ENCODE data around the gene REN. TPM values are rescaled to one million over a fixed set of nuclear protein-coding genes. Genes with fewer than 3 reads are reported as not detected.
A peak's percentile ranks its signal among the peaks of the same experiment; 100 is the strongest.

REN gene
- total and polyA plus RNA-seq, 2 of the 13 experiments (the other 11 are each of a cell fraction or from before 2014, with no cell fraction given), result not detected

- TF ChIP-seq, protein P1, sequence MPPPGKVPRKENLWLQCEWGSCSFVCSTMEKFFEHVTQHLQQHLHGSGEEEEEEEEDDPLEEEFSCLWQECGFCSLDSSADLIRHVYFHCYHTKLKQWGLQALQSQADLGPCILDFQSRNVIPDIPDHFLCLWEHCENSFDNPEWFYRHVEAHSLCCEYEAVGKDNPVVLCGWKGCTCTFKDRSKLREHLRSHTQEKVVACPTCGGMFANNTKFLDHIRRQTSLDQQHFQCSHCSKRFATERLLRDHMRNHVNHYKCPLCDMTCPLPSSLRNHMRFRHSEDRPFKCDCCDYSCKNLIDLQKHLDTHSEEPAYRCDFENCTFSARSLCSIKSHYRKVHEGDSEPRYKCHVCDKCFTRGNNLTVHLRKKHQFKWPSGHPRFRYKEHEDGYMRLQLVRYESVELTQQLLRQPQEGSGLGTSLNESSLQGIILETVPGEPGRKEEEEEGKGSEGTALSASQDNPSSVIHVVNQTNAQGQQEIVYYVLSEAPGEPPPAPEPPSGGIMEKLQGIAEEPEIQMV (CRISPR knock-in tag; IDR thresholded peaks at IDR 0.05; ENCODE audit: low read depth), result no peak
- TF ChIP-seq JDP2 (CRISPR knock-in tag; IDR thresholded peaks at IDR 0.05; ENCODE audit: borderline replicate concordance) (no peak; the same call in 1 of the 2 replicates), ZBTB10 (CRISPR knock-in tag; IDR thresholded peaks at IDR 0.05; ENCODE audit: borderline replicate concordance) (0 out of 2 replicates have a peak, but pooled peaks have one; percentile 36), RBAK (CRISPR knock-in tag; IDR thresholded peaks at IDR 0.05) (0 out of 2 replicates have a peak, but pooled peaks have one; percentile 48), TP53 (CRISPR knock-in tag; conservative IDR thresholded peaks at IDR 0.05) (no peak), ZNF597 (CRISPR knock-in tag; IDR thresholded peaks at IDR 0.05) (no peak), ZNF207 (IDR thresholded peaks at IDR 0.05; ENCODE audit: borderline replicate concordance) (no peak), EP300 (IDR thresholded peaks at IDR 0.05; ENCODE audit: low read depth in 2 of 2, low read length in 2 of 2) (peak; percentile 10 to 48; a peak in 1 of 4 replicates), EP300 (CRISPR knock-in tag; IDR thresholded peaks at IDR 0.05; ENCODE audit: borderline replicate concordance) (peak; percentile 27; the same call in 1 of the 2 replicates), ARID2 (CRISPR knock-in tag; IDR thresholded peaks at IDR 0.05; ENCODE audit: borderline replicate concordance) (peak; percentile 74; the same call in 1 of the 2 replicates), RORA (CRISPR knock-in tag; IDR thresholded peaks at IDR 0.05) (no peak), STAT5B (CRISPR knock-in tag; IDR thresholded peaks at IDR 0.05) (no peak), ZNF562 (CRISPR knock-in tag; IDR thresholded peaks at IDR 0.05; ENCODE audit: borderline replicate concordance) (no peak), HNRNPL (IDR thresholded peaks at IDR 0.05; ENCODE audit: low read depth, low read length) (peak; percentile 85), ZKSCAN1 (IDR thresholded peaks at IDR 0.05; ENCODE audit: low read length) (no peak), IKZF4 (CRISPR knock-in tag; IDR thresholded peaks at IDR 0.05; ENCODE audit: borderline replicate concordance, low read depth, not compliant biosample characterization) (peak; percentile 66), CBFB (CRISPR knock-in tag; IDR thresholded peaks at IDR 0.05) (no peak; the same call in 1 of the 2 replicates), ISL2 (CRISPR knock-in tag; IDR thresholded peaks at IDR 0.05) (peak; percentile 65; the same call in 1 of the 2 replicates), ZNF589 (CRISPR knock-in tag; conservative IDR thresholded peaks at IDR 0.05) (no peak; the same call in 1 of the 2 replicates), ATF1 (CRISPR knock-in tag; IDR thresholded peaks at IDR 0.05) (peak; percentile 62; the same call in 1 of the 2 replicates), IRX3 (CRISPR knock-in tag; IDR thresholded peaks at IDR 0.05; ENCODE audit: borderline replicate concordance, low read depth) (no peak), ARNT (IDR thresholded peaks at IDR 0.05) (no peak)
- TF ChIP-seq, protein P2, sequence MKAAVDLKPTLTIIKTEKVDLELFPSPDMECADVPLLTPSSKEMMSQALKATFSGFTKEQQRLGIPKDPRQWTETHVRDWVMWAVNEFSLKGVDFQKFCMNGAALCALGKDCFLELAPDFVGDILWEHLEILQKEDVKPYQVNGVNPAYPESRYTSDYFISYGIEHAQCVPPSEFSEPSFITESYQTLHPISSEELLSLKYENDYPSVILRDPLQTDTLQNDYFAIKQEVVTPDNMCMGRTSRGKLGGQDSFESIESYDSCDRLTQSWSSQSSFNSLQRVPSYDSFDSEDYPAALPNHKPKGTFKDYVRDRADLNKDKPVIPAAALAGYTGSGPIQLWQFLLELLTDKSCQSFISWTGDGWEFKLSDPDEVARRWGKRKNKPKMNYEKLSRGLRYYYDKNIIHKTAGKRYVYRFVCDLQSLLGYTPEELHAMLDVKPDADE (CRISPR knock-in tag; IDR thresholded peaks at IDR 0.05), result no peak
Observed at GRCh38 chr1:204213668-204214662, 47.8 kb upstream of the REN start, which contains the start of gene GOLT1A (continued).

Measured in HepG2 (cell line).